ENCODE measurements around the gene TFEB. TPM values are rescaled to one million over a fixed set of nuclear protein-coding genes. Genes with fewer than 3 reads are reported as not detected.
"Not testable (repeated sequence)": the region's sequence is repeated elsewhere in the genome, so short reads cannot be mapped to it uniquely, and the experiment has no call there.

Gene TFEB
- total and polyA plus RNA-seq, 5 donors = 31.6 to 51.1 (median 45.7) TPM

DNA sequence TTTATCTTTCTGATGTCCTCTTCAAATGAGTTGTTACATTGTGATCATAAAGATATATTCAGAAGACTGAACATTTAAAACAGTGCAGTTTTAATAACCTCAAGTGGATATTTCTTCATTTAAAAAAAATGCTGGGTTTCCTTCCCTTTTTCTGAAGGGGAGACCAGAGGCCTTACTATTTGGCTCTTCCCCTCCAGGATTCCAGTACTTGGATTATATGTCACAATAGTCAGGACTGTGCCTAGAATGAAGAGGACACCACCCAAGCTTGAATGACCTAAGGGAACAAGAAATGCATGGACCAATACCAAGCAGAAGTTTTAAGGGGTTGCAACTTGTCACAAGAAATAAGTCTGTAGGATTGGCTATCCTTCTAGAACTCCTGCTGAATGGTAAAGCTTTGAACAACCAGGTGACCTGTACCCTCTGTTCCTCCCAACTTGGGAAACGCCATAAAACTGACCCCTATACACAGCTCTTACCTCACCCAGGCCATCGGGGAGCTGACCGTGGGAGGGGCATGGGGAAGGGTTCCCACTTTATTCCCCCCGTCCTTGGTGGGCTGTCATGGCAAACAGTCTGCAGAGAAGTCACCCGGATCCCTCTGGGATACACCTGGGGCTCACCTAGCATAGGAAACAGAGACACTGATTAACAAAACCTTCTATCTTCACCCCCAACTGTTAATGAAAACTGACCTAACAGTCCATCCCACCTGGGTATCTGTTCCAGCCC is 42.3 kb upstream of the TFEB start:
- Histone ChIP-seq H3K27me3 (ENCODE audit: control insufficient read depth, insufficient read depth) (no peaks in the 10 kb centered on the region), H3K27ac (ENCODE audit: low read length) (no peak overlapping the region), H3K4me1 (ENCODE audit: control insufficient read depth, insufficient read depth, low read length) (no peaks in the 10 kb centered on the region), H3K4me3 (ENCODE audit: low read length) (no peak overlapping the region), H3K9me3 (ENCODE audit: control insufficient read depth, low read length) (no peaks in the 10 kb centered on the region)
- ATAC-seq (no peak), DNase-seq (no peak)
- WGBS = 86% methylated on average over 5 of the region's 5 CpGs
- intact Hi-C loops (cut with DNase I) = loop anchor here in 2 of 4 donors (2.0 to 10.0 kb wide), 2 partner anchors 267 to 413 kb away; no protein-coding TSS in a partner anchor

DNA sequence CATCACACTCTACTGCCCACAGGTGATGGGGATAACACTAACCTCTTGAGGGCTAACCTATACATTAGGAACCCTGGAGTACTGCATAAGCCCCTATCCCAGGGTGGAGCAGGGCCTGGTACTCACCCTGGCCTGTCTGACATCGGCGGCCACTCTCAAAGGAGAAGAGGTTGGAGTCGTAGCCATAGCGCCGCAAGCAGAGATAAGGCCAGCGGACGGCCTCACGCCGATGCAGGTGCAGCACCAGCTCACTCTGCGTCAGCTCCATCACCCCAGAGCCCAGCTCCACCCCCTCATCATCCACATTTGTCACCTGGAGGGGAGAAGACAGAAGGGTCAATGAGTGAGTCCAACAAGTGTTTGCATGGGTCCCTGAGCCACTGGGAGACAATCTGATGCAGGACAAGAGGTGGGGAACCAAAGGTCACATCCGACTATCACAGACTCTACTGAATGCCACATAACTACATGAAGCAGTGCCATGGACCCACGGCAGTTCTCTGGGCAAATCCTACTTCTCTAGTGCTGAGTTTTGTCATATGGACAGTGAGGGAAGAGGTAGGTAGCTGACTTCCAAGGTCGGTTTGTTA is 40.0 kb upstream of the TFEB start:
- no peak for ATAC-seq
- no peak for DNase-seq
- Histone ChIP-seq H3K9me3 (ENCODE audit: control insufficient read depth, low read length) (no peaks in the 10 kb centered on the region), H3K27me3 (ENCODE audit: control insufficient read depth, insufficient read depth) (no peaks in the 10 kb centered on the region), H3K4me3 (ENCODE audit: low read length) (no peak overlapping the region), H3K27ac (ENCODE audit: low read length) (no peak overlapping the region), H3K4me1 (ENCODE audit: control insufficient read depth, insufficient read depth, low read length) (no peaks in the 10 kb centered on the region)
- WGBS = 87% methylated on average over 13 of the region's 13 CpGs
- intact Hi-C loops (cut with DNase I) = loop anchor here in 1 of 4 donors (10.0 kb wide), 1 partner anchor 411 kb away; no protein-coding TSS in a partner anchor

DNA sequence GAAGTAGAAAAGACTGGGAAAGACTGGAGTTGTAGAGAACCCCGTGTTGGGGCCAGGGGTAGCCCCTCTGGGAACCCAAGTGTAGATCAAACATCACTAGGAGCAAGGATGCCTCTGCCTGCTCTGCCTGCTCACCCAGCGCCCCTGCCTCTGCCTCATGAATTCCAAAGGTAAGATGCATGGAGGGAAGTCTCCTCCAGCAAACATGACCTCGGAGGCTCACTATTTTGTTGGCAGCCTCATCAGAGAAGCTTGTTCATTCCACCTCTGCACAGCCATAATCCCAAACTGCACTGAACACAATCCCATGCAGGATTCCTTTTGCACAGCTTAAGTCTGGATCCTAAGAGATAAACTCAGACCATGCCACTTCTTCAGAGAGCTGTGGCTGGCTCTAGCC is 39.4 kb upstream of the TFEB start:
- no peaks in the 10 kb centered on the region for H3K9me3 ChIP-seq (ENCODE audit: control insufficient read depth, low read length)
- ATAC-seq (no peak), DNase-seq (no peak)
- no peaks in the 10 kb centered on the region for H3K27me3 ChIP-seq (ENCODE audit: control insufficient read depth, insufficient read depth)
- intact Hi-C loops (cut with DNase I) = loop anchor here in 1 of 4 donors (10.0 kb wide), 1 partner anchor 410 kb away; no protein-coding TSS in a partner anchor
- no peak overlapping the region for H3K27ac ChIP-seq (ENCODE audit: low read length)
- no peaks in the 10 kb centered on the region for H3K4me1 ChIP-seq (ENCODE audit: control insufficient read depth, insufficient read depth, low read length)
- WGBS = 89% methylated on average over 3 of the region's 3 CpGs
- H3K4me3 ChIP-seq (ENCODE audit: low read length) = no peak overlapping the region

DNA sequence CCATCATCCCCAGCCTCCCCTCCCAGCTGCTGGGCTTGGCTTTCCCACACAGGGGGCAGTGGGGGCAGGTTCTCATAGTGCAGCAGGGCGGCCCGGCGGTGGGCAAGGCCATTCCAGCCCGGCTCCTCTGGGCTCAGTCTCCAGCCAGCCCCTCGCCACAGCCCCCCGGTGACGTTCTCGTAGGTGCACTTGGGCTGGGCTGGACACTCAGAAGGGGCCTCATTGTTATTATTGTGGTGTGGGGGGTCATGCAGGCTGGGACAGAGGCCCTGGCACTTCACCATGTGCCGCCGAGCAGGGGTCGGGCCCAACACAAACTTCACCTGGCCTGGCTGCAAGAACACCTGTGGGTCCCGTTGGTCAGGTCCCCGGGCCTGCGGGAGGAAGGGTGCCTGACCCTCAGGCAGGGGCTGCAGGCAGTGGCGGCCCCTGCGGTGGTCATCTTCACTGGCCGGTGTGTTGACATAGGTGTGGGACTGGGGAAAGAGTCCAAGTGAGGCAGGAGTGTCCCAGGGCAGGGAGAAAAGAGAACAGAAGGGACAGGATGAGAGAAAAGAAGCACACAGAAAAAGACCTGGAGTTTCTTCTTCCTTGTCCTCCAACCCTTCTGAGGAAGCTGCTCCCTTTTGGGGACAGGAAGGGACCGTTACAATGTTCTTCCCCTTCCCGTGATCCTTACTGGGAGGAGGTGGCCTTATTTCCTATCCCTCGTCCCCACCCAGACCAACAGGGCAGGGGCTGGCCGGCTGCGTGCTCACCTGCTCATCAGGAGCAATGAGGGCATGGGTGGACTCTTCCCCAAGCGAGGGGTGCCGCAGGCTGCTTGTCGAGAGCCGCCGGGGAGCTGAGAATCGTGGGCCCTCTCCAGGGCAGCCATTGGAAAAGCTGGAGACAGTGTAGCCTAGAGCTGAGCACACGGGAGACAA is 35.9 kb upstream of the TFEB start:
- Histone ChIP-seq H3K9me3 (ENCODE audit: control insufficient read depth, low read length) (no peaks in the 10 kb centered on the region), H3K27ac (ENCODE audit: low read length) (no peak overlapping the region), H3K4me1 (ENCODE audit: control insufficient read depth, insufficient read depth, low read length) (no peaks in the 10 kb centered on the region), H3K4me3 (ENCODE audit: low read length) (no peak overlapping the region), H3K27me3 (ENCODE audit: control insufficient read depth, insufficient read depth) (no peaks in the 10 kb centered on the region)
- intact Hi-C loops (cut with DNase I) = loop anchor here in 1 of 4 donors (10.0 kb wide), 1 partner anchor 407 kb away; no protein-coding TSS in a partner anchor
- WGBS = 89% methylated on average over 29 of the region's 29 CpGs
- ATAC-seq = no peak
- DNase-seq = peak in 1 of 3 donors; percentile 42

DNA sequence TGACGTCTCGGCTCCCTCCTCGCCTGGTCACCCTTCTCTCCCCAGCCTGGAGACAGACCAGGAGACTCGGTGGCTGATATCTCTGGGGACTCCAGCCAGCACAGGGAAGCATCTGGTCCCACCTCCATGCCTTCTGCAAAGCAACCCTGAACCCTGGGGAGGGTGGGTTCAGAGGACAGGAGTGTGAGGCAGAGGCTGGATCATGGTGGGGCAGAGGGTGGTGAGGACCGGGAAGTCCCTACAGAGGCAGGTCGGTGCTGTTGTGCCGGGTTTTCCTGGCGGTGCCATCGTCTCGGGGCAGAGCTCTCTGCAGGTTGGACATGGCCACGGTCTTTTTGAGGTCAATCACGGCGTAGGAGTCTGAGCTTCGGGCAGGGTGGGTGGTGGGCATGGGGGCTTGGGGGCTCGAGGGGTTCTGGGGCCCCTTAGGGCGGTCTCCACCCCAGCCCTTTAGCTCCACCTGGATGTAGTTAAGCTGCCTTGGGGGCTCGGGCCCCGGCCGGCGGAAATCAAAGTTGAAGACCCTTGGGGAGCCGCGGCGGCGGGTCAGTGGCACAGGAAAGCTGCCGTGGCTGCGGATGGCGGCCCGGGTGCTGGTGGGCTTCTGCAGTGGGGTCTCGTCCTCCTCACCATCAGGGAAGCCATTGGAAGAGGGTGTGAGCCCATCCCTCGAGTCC is 35.1 kb upstream of the TFEB start:
- intact Hi-C loops (cut with DNase I) = loop anchor here in 1 of 4 donors (10.0 kb wide), 1 partner anchor 406 kb away; no protein-coding TSS in a partner anchor
- 92% methylated on average over 30 of the region's 30 CpGs for WGBS
- H3K9me3 ChIP-seq (ENCODE audit: control insufficient read depth, low read length) = no peaks in the 10 kb centered on the region
- no peak overlapping the region for H3K27ac ChIP-seq (ENCODE audit: low read length)
- DNase-seq (no peak), ATAC-seq (no peak)
- no peaks in the 10 kb centered on the region for H3K4me1 ChIP-seq (ENCODE audit: control insufficient read depth, insufficient read depth, low read length)
- H3K27me3 ChIP-seq (ENCODE audit: control insufficient read depth, insufficient read depth) = no peaks in the 10 kb centered on the region
- H3K4me3 ChIP-seq (ENCODE audit: low read length) = no peak overlapping the region

DNA sequence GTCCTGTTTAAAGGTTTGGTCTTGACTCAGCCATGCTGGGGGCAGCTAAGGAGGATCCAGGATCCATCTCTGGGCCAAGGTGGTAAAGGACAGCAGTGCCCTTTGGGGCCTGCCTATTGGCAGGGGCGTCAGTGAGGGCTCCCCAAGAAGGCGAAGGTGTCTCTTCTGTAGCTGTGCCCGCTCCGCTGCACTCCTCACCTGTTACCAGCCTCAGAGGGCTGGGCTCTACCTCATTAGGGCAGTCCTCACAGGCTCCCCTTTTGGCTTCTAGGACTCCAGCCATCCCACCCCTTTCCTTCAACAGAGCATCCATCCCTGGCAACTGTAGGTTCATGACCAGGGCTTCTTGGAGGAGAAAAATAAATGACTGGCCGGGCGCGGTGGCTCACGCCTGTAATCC is 34.0 kb upstream of the TFEB start:
- WGBS = 99% methylated on average over 8 of the region's 8 CpGs
- H3K9me3 ChIP-seq (ENCODE audit: control insufficient read depth, low read length) = no peaks in the 10 kb centered on the region
- ATAC-seq = no peak
- H3K4me1 ChIP-seq (ENCODE audit: control insufficient read depth, insufficient read depth, low read length) = no peaks in the 10 kb centered on the region
- no peaks in the 10 kb centered on the region for H3K27me3 ChIP-seq (ENCODE audit: control insufficient read depth, insufficient read depth)
- H3K4me3 ChIP-seq (ENCODE audit: low read length) = no peak overlapping the region
- intact Hi-C loops (cut with DNase I) = no loop called here
- no peak overlapping the region for H3K27ac ChIP-seq (ENCODE audit: low read length)
- peak in 1 of 3 donors; percentile 30 for DNase-seq

DNA sequence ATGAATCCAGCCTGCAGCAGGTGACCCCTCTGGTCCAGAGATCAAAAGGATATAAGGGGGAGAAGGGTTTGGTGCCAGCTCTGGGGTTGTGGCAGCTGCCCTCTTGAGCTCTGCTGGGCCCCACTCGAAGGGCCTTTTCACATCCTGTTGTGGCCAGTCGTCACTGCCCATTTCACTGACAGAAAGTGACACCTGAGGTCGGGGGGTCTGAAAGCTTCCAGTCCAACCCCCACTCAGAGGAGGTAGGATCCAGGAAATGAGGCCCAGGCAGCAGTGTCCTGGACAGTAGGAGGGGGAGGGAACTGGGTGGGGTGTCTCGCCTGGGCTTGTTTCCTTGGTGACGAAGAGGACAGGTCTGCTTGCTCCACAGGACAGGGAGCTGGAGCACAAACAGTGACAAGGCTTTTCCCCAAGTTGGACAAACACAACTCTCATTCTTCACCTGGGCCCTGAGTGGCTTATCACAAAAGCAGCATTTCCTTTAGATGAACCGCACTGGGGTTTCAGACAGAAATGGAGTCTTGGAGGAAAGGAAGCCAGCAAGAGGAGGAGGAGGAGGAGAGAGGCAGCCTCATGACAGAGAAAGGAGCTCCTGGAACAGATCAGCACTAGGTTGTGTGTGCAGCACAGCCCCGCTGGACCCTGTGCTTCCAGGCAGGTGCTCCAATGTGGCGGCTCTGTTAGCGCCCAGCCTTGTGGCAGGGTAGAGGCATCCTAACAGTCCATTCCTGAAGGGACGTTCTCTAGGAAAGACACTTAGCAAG is 33.3 kb upstream of the TFEB start:
- Histone ChIP-seq H3K4me1 (ENCODE audit: control insufficient read depth, insufficient read depth, low read length) (no peaks in the 10 kb centered on the region), H3K27ac (ENCODE audit: low read length) (no peak overlapping the region), H3K4me3 (ENCODE audit: low read length) (no peak overlapping the region), H3K9me3 (ENCODE audit: control insufficient read depth, low read length) (no peaks in the 10 kb centered on the region), H3K27me3 (ENCODE audit: control insufficient read depth, insufficient read depth) (no peaks in the 10 kb centered on the region)
- no peak for DNase-seq
- intact Hi-C loops (cut with DNase I) = no loop called here
- 75% methylated on average over 10 of the region's 10 CpGs for WGBS
- ATAC-seq = peak in 1 of 2 donors; percentile 22

DNA sequence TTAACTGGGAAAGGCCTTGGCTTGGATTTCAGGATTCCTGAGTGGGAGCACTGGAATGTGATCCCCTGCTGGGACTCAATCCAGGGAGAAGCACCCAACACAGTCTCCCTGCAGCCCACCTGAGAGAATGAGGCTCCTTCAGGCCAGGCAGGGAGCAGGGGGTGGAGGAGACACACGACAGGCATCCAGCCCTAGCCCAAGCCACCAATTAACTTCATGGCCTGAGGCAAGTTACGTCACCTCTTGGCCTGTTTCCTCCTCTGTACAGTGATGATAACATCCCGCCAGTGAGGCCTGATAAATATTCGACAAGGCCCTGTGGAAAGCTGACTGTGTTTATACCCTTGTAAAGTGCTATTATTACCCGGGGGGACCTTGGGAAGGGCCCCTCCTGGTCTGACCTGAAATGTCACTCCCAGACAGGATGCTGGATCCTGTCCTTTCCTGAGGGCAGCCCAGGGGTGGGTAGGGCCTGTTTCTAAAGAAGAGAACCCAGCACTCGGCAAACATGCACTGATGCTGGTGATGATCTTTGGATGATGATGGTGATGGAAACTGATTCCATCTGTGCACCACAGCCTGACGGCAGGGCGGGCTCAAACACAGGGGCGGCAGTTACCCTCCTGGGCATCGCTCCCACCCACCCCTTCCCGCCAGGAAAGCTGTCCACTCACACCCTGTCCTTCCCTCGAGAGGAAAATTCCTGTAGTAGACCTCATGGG is 31.9 kb upstream of the TFEB start:
- peak; percentile 81 to 83 for ATAC-seq
- no peaks in the 10 kb centered on the region for H3K9me3 ChIP-seq (ENCODE audit: control insufficient read depth, low read length)
- DNase-seq = peak in 2 of 3 donors; percentile 69 to 74
- H3K27ac ChIP-seq (ENCODE audit: low read length) = peak overlapping the region; percentile 47
- intact Hi-C loops (cut with DNase I) = no loop called here
- no peaks in the 10 kb centered on the region for H3K4me1 ChIP-seq (ENCODE audit: control insufficient read depth, insufficient read depth, low read length)
- no peak overlapping the region for H3K4me3 ChIP-seq (ENCODE audit: low read length)
- H3K27me3 ChIP-seq (ENCODE audit: control insufficient read depth, insufficient read depth) = no peaks in the 10 kb centered on the region
- 21% methylated on average over 12 of the region's 12 CpGs for WGBS

DNA sequence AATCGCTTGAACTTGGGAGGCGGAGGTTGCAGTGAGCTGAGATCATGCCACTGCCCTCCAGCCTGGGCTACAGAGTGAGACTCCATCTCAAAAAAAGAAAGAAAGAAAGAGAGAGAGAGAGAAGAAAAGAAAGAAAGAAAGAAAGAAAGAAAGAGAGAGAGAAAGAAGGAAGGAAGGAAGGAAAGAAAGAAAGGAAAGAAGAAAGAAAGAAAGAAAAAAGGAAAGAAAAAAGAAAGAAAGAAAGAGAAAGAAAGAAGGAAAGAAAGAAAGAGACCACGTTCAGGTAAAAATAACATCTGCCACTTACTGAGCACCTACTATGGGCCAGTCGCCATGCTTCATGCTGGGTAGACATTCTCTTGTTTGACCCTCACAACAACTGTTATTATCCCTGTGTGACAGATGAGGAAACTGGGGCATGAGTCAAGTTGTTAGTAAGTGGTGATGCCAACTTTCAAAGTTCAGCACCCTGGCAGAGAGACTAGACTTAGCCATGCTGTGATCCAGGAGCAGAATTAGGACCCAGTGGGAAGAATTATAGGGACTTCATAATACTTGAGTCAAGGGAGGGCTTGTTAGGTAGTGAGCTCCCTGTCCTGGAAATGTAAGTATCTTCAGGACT is 30.7 kb upstream of the TFEB start:
- DNase-seq; H3K4me3 ChIP-seq (ENCODE audit: low read length); H3K4me1 ChIP-seq (ENCODE audit: control insufficient read depth, insufficient read depth, low read length); H3K27ac ChIP-seq (ENCODE audit: low read length); intact Hi-C loops (cut with DNase I); H3K27me3 ChIP-seq (ENCODE audit: control insufficient read depth, insufficient read depth); ATAC-seq; H3K9me3 ChIP-seq (ENCODE audit: control insufficient read depth, low read length): not testable (repeated sequence)
- 95% methylated on average over 4 of the region's 4 CpGs for WGBS
